DMS 273 (cell line): Measurements from ENCODE around the gene HSPBP1.

Source experiments
- DNase-seq: peaks from one replicate; lab custom pipeline; 2025; ENCODE audit not compliant: unreplicated experiment; lab: John Stamatoyannopoulos, UW

The HSPBP1 gene

GRCh38 chr19:55223291-55224037 is 56.4 kb downstream of the HSPBP1 start:
- no peak for DNase-seq

- no peak for DNase-seq
Measured at GRCh38 chr19:55220525-55220924, 59.4 kb downstream of the HSPBP1 start.

GRCh38 chr19:55216461-55217198 is 63.3 kb downstream of the HSPBP1 start:
- DNase-seq, result peak; percentile 96

- DNase-seq, result no peak
Measured at GRCh38 chr19:55213547-55213946, 66.4 kb downstream of the HSPBP1 start.

GRCh38 chr19:55212447-55212846 is 67.5 kb downstream of the HSPBP1 start:
- peak; percentile 46 for DNase-seq
